Measurements from ENCODE around the gene PIK3R3. TPM values are rescaled to one million over a fixed set of nuclear protein-coding genes. Genes with fewer than 3 reads are reported as not detected.

PIK3R3 gene
- total and polyA plus RNA-seq, 2 experiments from 2014 or later, result 8.4 to 16.8 TPM

- Histone ChIP-seq H3K79me2 (peaks cover 94% of the 10 kb centered on the region), H3K4me2 (no peak overlapping the region), H3K27me3 (no peaks in the 10 kb centered on the region), H3K4me3 (no peak overlapping the region), H4K20me1 (ENCODE audit: insufficient read depth, poor library complexity, severe bottlenecking) (no peaks in the 10 kb centered on the region), H3K9me3 (ENCODE audit: low read depth) (no peaks in the 10 kb centered on the region), H2AFZ (no peak overlapping the region), H3K9me2 (replicated peaks; ENCODE audit: insufficient read depth) (no peaks in the 10 kb centered on the region), H3K36me3 (replicated peaks; ENCODE audit: insufficient read depth, low read depth) (no peaks in the 10 kb centered on the region), H3K27ac (no peak overlapping the region), H3K4me1 (ENCODE audit: insufficient read depth) (no peaks in the 10 kb centered on the region)
- TF ChIP-seq CTCF (IDR thresholded peaks at IDR 0.05; ENCODE audit: poor library complexity) (no peak), EZH2phosphoT487 (IDR thresholded peaks at IDR 0.05; ENCODE audit: low read depth, severe bottlenecking, unreplicated experiment) (no peak), EZH2 (IDR thresholded peaks at IDR 0.05; ENCODE audit: borderline replicate concordance) (no peak)
- DNase-seq (ENCODE audit: low spot score), result no peak
- 100% methylated on average over 1 of the region's 1 CpG for WGBS (ENCODE audit: low lambda C conversion rate, missing lambda C conversion rate)
These were observed 20.3 kb downstream of the PIK3R3 start for GRCh38 chr1:46112108-46112507.

GRCh38 chr1:46110521-46110920, 21.9 kb downstream of the PIK3R3 start:
- no peak overlapping the region for H2AFZ ChIP-seq
- TF ChIP-seq CTCF (IDR thresholded peaks at IDR 0.05; ENCODE audit: poor library complexity) (no peak), EZH2 (IDR thresholded peaks at IDR 0.05; ENCODE audit: borderline replicate concordance) (no peak)
- no peaks in the 10 kb centered on the region for H3K4me1 ChIP-seq (ENCODE audit: insufficient read depth)
- no peaks in the 10 kb centered on the region for H3K27me3 ChIP-seq
- no peaks in the 10 kb centered on the region for H4K20me1 ChIP-seq (ENCODE audit: insufficient read depth, poor library complexity, severe bottlenecking)
- 100% methylated on average over 1 of the region's 1 CpG for WGBS (ENCODE audit: low lambda C conversion rate, missing lambda C conversion rate)
- H3K9me2 ChIP-seq (replicated peaks; ENCODE audit: insufficient read depth), result no peaks in the 10 kb centered on the region
- no peak overlapping the region for H3K4me3 ChIP-seq
- no peak overlapping the region for H3K27ac ChIP-seq
- DNase-seq (ENCODE audit: low spot score), result no peak
- H3K9me3 ChIP-seq (ENCODE audit: low read depth), result no peaks in the 10 kb centered on the region
- no peak overlapping the region for H3K4me2 ChIP-seq
- no peaks in the 10 kb centered on the region for H3K36me3 ChIP-seq (replicated peaks; ENCODE audit: insufficient read depth, low read depth)
- H3K79me2 ChIP-seq, result peaks cover 91% of the 10 kb centered on the region

GRCh38 chr1:46102769-46103476, 29.5 kb downstream of the PIK3R3 start:
- H3K9me3 ChIP-seq (ENCODE audit: low read depth), result no peaks in the 10 kb centered on the region
- no peak overlapping the region for H3K27ac ChIP-seq
- TF ChIP-seq EZH2phosphoT487 (IDR thresholded peaks at IDR 0.05; ENCODE audit: low read depth, severe bottlenecking, unreplicated experiment) (no peak), EZH2 (IDR thresholded peaks at IDR 0.05; ENCODE audit: borderline replicate concordance) (no peak), CTCF (IDR thresholded peaks at IDR 0.05; ENCODE audit: poor library complexity) (no peak)
- H3K4me1 ChIP-seq (ENCODE audit: insufficient read depth), result no peaks in the 10 kb centered on the region
- H3K4me3 ChIP-seq, result no peak overlapping the region
- no peaks in the 10 kb centered on the region for H3K9me2 ChIP-seq (replicated peaks; ENCODE audit: insufficient read depth)
- H2AFZ ChIP-seq, result no peak overlapping the region
- H3K27me3 ChIP-seq, result no peaks in the 10 kb centered on the region
- 90% methylated on average over 6 of the region's 6 CpGs for WGBS (ENCODE audit: low lambda C conversion rate, missing lambda C conversion rate)
- no peak for DNase-seq (ENCODE audit: low spot score)
- no peak overlapping the region for H3K4me2 ChIP-seq
- peaks cover 51% of the 10 kb centered on the region for H3K79me2 ChIP-seq
- H4K20me1 ChIP-seq (ENCODE audit: insufficient read depth, poor library complexity, severe bottlenecking), result no peaks in the 10 kb centered on the region
- H3K36me3 ChIP-seq (replicated peaks; ENCODE audit: insufficient read depth, low read depth), result no peaks in the 10 kb centered on the region

All from hepatocyte (in vitro differentiated cells).